ENCODE results near the gene CUZD1.

DNA sequence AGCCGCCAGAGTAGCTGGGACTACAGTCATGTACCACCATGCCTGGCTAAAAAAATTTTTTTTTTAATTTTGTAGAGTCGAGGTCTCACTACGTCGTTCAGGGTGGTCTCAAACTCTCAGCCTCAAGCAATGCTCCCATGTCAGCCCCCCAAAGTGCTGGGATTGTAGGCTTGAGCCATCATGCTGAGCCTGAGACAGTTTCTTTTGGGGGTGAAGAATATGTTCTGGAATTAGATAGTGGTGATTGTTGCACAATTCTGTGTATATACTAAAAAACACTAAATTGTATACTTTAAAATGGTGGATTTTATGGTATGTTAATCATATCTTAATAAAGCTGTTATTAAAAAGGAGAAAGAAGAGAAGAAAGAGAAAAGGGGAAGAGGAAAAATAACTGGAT, 1.5 kb downstream of the CUZD1 start:
- TF ChIP-seq, protein P1, sequence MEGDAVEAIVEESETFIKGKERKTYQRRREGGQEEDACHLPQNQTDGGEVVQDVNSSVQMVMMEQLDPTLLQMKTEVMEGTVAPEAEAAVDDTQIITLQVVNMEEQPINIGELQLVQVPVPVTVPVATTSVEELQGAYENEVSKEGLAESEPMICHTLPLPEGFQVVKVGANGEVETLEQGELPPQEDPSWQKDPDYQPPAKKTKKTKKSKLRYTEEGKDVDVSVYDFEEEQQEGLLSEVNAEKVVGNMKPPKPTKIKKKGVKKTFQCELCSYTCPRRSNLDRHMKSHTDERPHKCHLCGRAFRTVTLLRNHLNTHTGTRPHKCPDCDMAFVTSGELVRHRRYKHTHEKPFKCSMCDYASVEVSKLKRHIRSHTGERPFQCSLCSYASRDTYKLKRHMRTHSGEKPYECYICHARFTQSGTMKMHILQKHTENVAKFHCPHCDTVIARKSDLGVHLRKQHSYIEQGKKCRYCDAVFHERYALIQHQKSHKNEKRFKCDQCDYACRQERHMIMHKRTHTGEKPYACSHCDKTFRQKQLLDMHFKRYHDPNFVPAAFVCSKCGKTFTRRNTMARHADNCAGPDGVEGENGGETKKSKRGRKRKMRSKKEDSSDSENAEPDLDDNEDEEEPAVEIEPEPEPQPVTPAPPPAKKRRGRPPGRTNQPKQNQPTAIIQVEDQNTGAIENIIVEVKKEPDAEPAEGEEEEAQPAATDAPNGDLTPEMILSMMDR (IDR thresholded peaks at IDR 0.05; ENCODE audit: poor library complexity, severe bottlenecking) = no peak
- TF ChIP-seq EP300 (conservative IDR thresholded peaks at IDR 0.05; ENCODE audit: poor library complexity, severe bottlenecking) = no peak
- no peak for TF ChIP-seq POLR2AphosphoS5 (IDR thresholded peaks at IDR 0.05)
- no peak for TF ChIP-seq RAD21 (conservative IDR thresholded peaks at IDR 0.05)
- no peak for TF ChIP-seq EZH2 (IDR thresholded peaks at IDR 0.05; ENCODE audit: borderline replicate concordance, insufficient read depth, low read length, poor library complexity, severe bottlenecking)
- TF ChIP-seq, protein P2, sequence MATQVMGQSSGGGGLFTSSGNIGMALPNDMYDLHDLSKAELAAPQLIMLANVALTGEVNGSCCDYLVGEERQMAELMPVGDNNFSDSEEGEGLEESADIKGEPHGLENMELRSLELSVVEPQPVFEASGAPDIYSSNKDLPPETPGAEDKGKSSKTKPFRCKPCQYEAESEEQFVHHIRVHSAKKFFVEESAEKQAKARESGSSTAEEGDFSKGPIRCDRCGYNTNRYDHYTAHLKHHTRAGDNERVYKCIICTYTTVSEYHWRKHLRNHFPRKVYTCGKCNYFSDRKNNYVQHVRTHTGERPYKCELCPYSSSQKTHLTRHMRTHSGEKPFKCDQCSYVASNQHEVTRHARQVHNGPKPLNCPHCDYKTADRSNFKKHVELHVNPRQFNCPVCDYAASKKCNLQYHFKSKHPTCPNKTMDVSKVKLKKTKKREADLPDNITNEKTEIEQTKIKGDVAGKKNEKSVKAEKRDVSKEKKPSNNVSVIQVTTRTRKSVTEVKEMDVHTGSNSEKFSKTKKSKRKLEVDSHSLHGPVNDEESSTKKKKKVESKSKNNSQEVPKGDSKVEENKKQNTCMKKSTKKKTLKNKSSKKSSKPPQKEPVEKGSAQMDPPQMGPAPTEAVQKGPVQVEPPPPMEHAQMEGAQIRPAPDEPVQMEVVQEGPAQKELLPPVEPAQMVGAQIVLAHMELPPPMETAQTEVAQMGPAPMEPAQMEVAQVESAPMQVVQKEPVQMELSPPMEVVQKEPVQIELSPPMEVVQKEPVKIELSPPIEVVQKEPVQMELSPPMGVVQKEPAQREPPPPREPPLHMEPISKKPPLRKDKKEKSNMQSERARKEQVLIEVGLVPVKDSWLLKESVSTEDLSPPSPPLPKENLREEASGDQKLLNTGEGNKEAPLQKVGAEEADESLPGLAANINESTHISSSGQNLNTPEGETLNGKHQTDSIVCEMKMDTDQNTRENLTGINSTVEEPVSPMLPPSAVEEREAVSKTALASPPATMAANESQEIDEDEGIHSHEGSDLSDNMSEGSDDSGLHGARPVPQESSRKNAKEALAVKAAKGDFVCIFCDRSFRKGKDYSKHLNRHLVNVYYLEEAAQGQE (IDR thresholded peaks at IDR 0.05; ENCODE audit: borderline replicate concordance) = no peak

All from neural cell (in vitro differentiated cells).